GM12864 (cell line): ENCODE data around the gene TBC1D4.
"Not testable (repeated sequence)": the region's sequence is repeated elsewhere in the genome, so short reads cannot be mapped to it uniquely, and the experiment has no call there.

ENCODE experiments used
- DNase-seq: peaks from one replicate; pipeline ENCODE4 v3.0.0-alpha.2; 2011; ENCODE audit warnings: low read depth
- H3K4me3 ChIP-seq: 2 replicates; pipeline ENCODE4 v1.5.1; 2011; ENCODE audit warnings: mild to moderate bottlenecking, low read depth, low read length, control low read depth
- CTCF ChIP-seq: IDR thresholded peaks from 2 replicates; pipeline ENCODE4 v1.5.1; 2011; ENCODE audit warnings: low read depth, mild to moderate bottlenecking, moderate library complexity, low read length, control low read depth, inconsistent platforms; ENCODE audit errors: missing control alignments

The TBC1D4 gene

GRCh38 chr13:75316427-75316826 lies 165.5 kb downstream of the TBC1D4 start:
- DNase-seq: no peak
- H3K4me3 ChIP-seq: no peak overlapping the region
- TF ChIP-seq CTCF: no peak

- DNase-seq: no peak
- TF ChIP-seq CTCF: no peak
- no peak overlapping the region for H3K4me3 ChIP-seq
Measured at GRCh38 chr13:75312884-75313520, 169.0 kb downstream of the TBC1D4 start.

GRCh38 chr13:75309981-75310580 lies 171.9 kb downstream of the TBC1D4 start:
- peak overlapping the region; percentile 20; the same call in 1 of the 2 replicates for H3K4me3 ChIP-seq
- TF ChIP-seq CTCF: no peak
- DNase-seq: no peak

- H3K4me3 ChIP-seq: no peak overlapping the region; the same call in 1 of the 2 replicates
- no peak for TF ChIP-seq CTCF
- DNase-seq: no peak
Measured at GRCh38 chr13:75308222-75308621, 173.7 kb downstream of the TBC1D4 start.

GRCh38 chr13:75307370-75307949 lies 174.5 kb downstream of the TBC1D4 start:
- TF ChIP-seq CTCF: no peak
- no peak for DNase-seq
- peak overlapping the region; percentile 3; the same call in 1 of the 2 replicates for H3K4me3 ChIP-seq

- DNase-seq, H3K4me3 ChIP-seq: not testable (repeated sequence)
Measured at GRCh38 chr13:75306967-75307366, 175.0 kb downstream of the TBC1D4 start.

- H3K4me3 ChIP-seq: no peak overlapping the region
- no peak for DNase-seq
- no peak for TF ChIP-seq CTCF
Measured at GRCh38 chr13:75305059-75305458, 176.9 kb downstream of the TBC1D4 start.
